ENCODE measurements around the gene GLI3.

The GLI3 gene

DNA sequence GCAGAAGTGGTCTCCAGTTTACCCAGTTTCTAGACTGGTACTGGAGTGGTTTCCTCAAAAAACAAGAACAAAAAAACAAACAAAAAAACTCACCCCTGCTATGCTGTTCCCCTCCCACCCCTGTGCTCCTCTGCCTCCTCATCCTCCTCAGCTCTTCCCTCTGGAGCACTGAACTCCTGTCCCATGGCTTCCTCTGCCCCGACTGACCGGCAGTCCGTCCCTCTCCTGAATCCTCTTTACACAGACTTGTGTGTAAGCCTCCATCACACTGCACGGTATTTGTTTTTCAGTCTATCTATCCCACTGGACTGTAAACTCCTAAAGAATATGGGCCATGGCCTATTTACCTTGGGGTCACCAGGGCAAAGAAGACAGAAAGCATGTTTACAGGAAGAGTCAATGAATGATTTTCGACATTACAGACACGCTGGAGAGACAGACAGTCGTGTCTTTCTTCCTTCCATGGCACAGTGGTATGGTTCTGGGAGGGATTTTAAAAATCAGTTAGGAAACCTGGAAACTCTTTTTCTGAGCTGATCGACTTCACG is 265.3 kb downstream of the GLI3 start:
- Histone ChIP-seq H3K79me2 (ENCODE audit: low read length) (no peaks in the 10 kb centered on the region), H3K9ac (ENCODE audit: low read length) (no peak overlapping the region), H3K4me1 (ENCODE audit: low read length) (0 out of 2 replicates have a peak, but pooled peaks cover 6% of the 10 kb centered on the region), H3K4me2 (ENCODE audit: low read depth, low read length) (no peak overlapping the region), H3K9me2 (replicated peaks; ENCODE audit: insufficient read depth, low read length) (no peaks in the 10 kb centered on the region), H3K36me3 (replicated peaks; ENCODE audit: insufficient read depth, low read length) (no peaks in the 10 kb centered on the region), H2AFZ (ENCODE audit: low read length) (no peak overlapping the region), H3K27ac (ENCODE audit: low read length) (no peak overlapping the region), H3K4me3 (ENCODE audit: low read length) (no peak overlapping the region), H3F3A (ENCODE audit: insufficient read depth, low read length) (no peaks in the 10 kb centered on the region), H3K9me3 (replicated peaks; ENCODE audit: insufficient read depth, low read length) (no peaks in the 10 kb centered on the region), H3K27me3 (replicated peaks; ENCODE audit: insufficient read depth, low read length) (no peaks in the 10 kb centered on the region), H4K20me1 (ENCODE audit: insufficient read depth, low read length) (no peaks in the 10 kb centered on the region)
- TF ChIP-seq EZH2 (optimal IDR thresholded peaks at IDR 0.05; ENCODE audit: low read depth, low read length) (no peak), EZH2phosphoT487 (IDR thresholded peaks at IDR 0.05; ENCODE audit: low read length) (no peak)
- TF ChIP-seq, protein P1, sequence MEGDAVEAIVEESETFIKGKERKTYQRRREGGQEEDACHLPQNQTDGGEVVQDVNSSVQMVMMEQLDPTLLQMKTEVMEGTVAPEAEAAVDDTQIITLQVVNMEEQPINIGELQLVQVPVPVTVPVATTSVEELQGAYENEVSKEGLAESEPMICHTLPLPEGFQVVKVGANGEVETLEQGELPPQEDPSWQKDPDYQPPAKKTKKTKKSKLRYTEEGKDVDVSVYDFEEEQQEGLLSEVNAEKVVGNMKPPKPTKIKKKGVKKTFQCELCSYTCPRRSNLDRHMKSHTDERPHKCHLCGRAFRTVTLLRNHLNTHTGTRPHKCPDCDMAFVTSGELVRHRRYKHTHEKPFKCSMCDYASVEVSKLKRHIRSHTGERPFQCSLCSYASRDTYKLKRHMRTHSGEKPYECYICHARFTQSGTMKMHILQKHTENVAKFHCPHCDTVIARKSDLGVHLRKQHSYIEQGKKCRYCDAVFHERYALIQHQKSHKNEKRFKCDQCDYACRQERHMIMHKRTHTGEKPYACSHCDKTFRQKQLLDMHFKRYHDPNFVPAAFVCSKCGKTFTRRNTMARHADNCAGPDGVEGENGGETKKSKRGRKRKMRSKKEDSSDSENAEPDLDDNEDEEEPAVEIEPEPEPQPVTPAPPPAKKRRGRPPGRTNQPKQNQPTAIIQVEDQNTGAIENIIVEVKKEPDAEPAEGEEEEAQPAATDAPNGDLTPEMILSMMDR (IDR thresholded peaks at IDR 0.05; ENCODE audit: low read length): no peak
- no peak for DNase-seq

DNA sequence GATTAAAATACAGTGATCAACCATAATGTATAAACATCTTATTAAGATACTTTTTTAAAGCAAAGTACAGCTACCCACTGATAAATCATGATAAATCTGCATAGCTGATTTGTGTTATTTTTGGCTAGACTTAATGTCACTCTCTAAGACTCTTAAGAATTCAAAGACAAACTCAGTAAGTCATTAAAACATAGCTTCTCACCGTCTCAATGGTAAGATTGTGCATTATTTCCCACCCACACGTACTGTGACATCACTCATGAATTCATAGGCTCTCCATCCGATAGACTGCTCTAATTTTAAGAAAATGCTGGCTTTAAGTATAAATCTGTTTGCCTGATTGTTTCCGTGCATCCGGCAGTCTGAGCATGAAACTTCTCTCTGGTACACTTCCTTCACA is 266.1 kb downstream of the GLI3 start:
- H3K27ac ChIP-seq (ENCODE audit: low read length): no peak overlapping the region
- H4K20me1 ChIP-seq (ENCODE audit: insufficient read depth, low read length): no peaks in the 10 kb centered on the region
- TF ChIP-seq EZH2phosphoT487 (IDR thresholded peaks at IDR 0.05; ENCODE audit: low read length): no peak
- no peaks in the 10 kb centered on the region for H3K79me2 ChIP-seq (ENCODE audit: low read length)
- no peaks in the 10 kb centered on the region for H3K9me2 ChIP-seq (replicated peaks; ENCODE audit: insufficient read depth, low read length)
- no peak for DNase-seq
- H2AFZ ChIP-seq (ENCODE audit: low read length): no peak overlapping the region
- H3K4me2 ChIP-seq (ENCODE audit: low read depth, low read length): no peak overlapping the region
- no peak overlapping the region for H3K4me3 ChIP-seq (ENCODE audit: low read length)
- H3F3A ChIP-seq (ENCODE audit: insufficient read depth, low read length): no peaks in the 10 kb centered on the region
- no peaks in the 10 kb centered on the region for H3K36me3 ChIP-seq (replicated peaks; ENCODE audit: insufficient read depth, low read length)
- no peaks in the 10 kb centered on the region for H3K27me3 ChIP-seq (replicated peaks; ENCODE audit: insufficient read depth, low read length)
- H3K9ac ChIP-seq (ENCODE audit: low read length): no peak overlapping the region
- no peaks in the 10 kb centered on the region for H3K9me3 ChIP-seq (replicated peaks; ENCODE audit: insufficient read depth, low read length)
- 0 out of 2 replicates have a peak, but pooled peaks cover 6% of the 10 kb centered on the region for H3K4me1 ChIP-seq (ENCODE audit: low read length)

DNA sequence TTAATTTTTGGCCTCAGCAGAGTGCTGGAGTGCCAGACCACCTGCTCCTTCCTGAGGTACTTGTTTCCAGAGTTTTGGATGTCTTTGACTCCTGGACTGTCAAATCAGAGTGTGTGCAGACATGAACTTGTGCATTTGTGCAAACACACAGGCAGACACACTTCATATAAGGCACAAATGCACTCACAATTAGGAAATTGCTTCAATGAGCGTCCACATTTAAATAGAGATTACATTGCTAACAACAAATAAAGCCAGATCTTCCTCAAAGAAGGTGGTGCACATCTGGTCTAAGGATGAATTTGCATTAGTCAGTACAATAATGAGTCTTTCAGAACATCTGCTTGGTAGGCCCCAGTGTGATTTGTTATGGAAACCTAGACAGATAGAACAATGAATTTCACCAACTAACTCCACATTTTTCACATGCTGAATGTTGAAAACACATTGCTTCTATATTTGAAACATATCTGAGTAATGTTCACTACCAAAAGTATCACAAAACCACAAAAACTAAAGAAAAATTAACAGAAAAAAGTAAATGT is 267.4 kb downstream of the GLI3 start:
- Histone ChIP-seq H3K79me2 (ENCODE audit: low read length) (no peaks in the 10 kb centered on the region), H4K20me1 (ENCODE audit: insufficient read depth, low read length) (no peaks in the 10 kb centered on the region), H2AFZ (ENCODE audit: low read length) (no peak overlapping the region), H3K27me3 (replicated peaks; ENCODE audit: insufficient read depth, low read length) (no peaks in the 10 kb centered on the region), H3K4me1 (ENCODE audit: low read length) (0 out of 2 replicates have a peak, but pooled peaks cover 6% of the 10 kb centered on the region), H3K9me3 (replicated peaks; ENCODE audit: insufficient read depth, low read length) (no peaks in the 10 kb centered on the region), H3K27ac (ENCODE audit: low read length) (no peak overlapping the region), H3K9ac (ENCODE audit: low read length) (no peak overlapping the region), H3K4me3 (ENCODE audit: low read length) (no peak overlapping the region), H3F3A (ENCODE audit: insufficient read depth, low read length) (no peaks in the 10 kb centered on the region), H3K9me2 (replicated peaks; ENCODE audit: insufficient read depth, low read length) (no peaks in the 10 kb centered on the region), H3K4me2 (ENCODE audit: low read depth, low read length) (no peak overlapping the region), H3K36me3 (replicated peaks; ENCODE audit: insufficient read depth, low read length) (no peaks in the 10 kb centered on the region)
- no peak for DNase-seq
- no peak for TF ChIP-seq EZH2phosphoT487 (IDR thresholded peaks at IDR 0.05; ENCODE audit: low read length)
- TF ChIP-seq, protein P1 (IDR thresholded peaks at IDR 0.05; ENCODE audit: low read length): no peak
- no peak for TF ChIP-seq EZH2 (optimal IDR thresholded peaks at IDR 0.05; ENCODE audit: low read depth, low read length)

DNA sequence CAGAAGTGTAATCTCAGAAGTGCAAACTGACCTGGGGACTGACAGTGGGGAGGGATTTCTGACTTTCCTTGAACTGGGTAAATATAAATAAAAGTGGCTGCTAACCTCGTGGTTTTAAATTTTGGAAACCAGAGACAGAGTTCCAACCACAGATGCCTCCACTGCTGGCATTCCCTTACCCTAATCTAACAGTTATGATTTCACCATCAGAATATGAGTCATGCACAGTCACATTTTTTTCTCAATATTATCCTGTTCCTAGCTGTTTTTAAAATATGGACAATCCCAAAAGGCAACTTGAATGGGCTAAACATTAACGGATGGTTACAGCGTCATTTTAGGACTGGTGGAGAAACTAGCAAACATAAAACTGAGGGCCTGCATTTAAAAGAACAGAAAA is 269.9 kb downstream of the GLI3 start:
- Histone ChIP-seq H3K4me3 (ENCODE audit: low read length) (no peak overlapping the region), H2AFZ (ENCODE audit: low read length) (no peak overlapping the region), H3K27me3 (replicated peaks; ENCODE audit: insufficient read depth, low read length) (no peaks in the 10 kb centered on the region), H3K79me2 (ENCODE audit: low read length) (no peaks in the 10 kb centered on the region), H3K36me3 (replicated peaks; ENCODE audit: insufficient read depth, low read length) (no peaks in the 10 kb centered on the region), H3K27ac (ENCODE audit: low read length) (no peak overlapping the region), H3K9me3 (replicated peaks; ENCODE audit: insufficient read depth, low read length) (no peaks in the 10 kb centered on the region), H3K4me2 (ENCODE audit: low read depth, low read length) (no peak overlapping the region), H3K9me2 (replicated peaks; ENCODE audit: insufficient read depth, low read length) (no peaks in the 10 kb centered on the region), H3F3A (ENCODE audit: insufficient read depth, low read length) (no peaks in the 10 kb centered on the region), H3K9ac (ENCODE audit: low read length) (no peak overlapping the region), H4K20me1 (ENCODE audit: insufficient read depth, low read length) (no peaks in the 10 kb centered on the region), H3K4me1 (ENCODE audit: low read length) (0 out of 2 replicates have a peak, but pooled peaks cover 6% of the 10 kb centered on the region)
- no peak for DNase-seq
- TF ChIP-seq EZH2phosphoT487 (IDR thresholded peaks at IDR 0.05; ENCODE audit: low read length): no peak
- no peak for TF ChIP-seq EZH2 (optimal IDR thresholded peaks at IDR 0.05; ENCODE audit: low read depth, low read length)
- TF ChIP-seq, protein P1 (IDR thresholded peaks at IDR 0.05; ENCODE audit: low read length): no peak
